Activated CD4-positive, alpha-beta T cell treated with anti-CD3 and anti-CD28 coated beads for 4 hours (primary cell): ENCODE results near the gene MRPL10.

Experiments used
- DNase-seq, 2 donors: peaks; one replicate each; pipeline ENCODE4 v3.0.0-alpha.2; 2020

The MRPL10 gene

DNA sequence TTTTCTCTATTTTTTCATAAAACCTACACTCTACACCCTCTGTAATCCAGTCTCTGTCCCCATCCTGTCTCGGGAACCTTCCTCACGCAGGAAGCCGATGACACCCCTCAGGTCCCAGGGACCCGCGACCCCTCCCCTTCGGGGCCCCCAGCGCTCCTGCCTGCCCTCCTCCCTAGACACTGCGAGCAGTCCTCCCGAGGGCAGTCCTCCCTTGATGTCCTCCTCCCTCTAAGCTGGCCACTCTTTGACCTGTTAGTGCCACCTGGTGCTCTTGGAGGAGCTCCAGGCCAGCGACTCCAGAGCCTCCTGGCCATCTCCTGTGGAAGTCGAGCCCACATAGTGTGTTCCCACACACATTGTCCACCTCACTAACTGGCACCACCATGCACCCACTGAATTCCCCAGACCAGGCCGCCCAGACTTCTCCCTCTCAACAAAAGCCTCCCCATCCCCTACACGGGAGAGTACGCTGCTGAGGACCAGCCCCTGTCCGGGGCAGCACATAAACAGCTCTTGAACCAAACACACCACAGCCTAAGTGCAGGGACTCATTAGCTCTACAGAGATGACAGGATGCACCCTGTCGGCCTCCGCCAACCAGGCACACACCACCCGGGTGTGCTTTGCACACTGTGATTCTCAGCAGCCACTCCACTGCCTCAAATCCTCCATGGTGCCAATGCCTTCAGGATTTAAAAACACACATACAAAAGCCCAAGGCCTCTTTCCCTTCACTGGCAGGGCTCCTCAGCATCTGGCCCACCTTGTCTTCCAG, 19.0 kb downstream of the MRPL10 start:
- DNase-seq, result no peak

DNA sequence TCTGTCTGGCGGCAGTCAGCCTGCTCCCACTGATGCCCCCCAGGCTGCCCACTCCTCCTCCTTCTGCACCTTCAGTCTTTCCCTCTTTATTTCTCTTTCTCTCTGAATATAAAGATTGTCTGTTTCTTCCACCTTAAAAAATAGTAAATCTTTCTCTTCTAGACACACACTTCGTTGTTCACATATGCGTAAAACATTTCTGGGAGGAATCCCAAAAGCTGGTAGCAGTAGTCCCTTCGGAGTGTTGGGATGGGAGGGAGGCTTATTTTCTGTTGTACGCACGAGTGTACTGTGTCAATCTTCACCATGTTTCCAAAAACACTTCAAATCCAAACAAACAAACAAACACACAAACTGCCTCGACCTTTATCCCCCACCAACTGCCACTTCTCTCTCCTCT, 19.6 kb downstream of the MRPL10 start:
- DNase-seq, result no peak

DNA sequence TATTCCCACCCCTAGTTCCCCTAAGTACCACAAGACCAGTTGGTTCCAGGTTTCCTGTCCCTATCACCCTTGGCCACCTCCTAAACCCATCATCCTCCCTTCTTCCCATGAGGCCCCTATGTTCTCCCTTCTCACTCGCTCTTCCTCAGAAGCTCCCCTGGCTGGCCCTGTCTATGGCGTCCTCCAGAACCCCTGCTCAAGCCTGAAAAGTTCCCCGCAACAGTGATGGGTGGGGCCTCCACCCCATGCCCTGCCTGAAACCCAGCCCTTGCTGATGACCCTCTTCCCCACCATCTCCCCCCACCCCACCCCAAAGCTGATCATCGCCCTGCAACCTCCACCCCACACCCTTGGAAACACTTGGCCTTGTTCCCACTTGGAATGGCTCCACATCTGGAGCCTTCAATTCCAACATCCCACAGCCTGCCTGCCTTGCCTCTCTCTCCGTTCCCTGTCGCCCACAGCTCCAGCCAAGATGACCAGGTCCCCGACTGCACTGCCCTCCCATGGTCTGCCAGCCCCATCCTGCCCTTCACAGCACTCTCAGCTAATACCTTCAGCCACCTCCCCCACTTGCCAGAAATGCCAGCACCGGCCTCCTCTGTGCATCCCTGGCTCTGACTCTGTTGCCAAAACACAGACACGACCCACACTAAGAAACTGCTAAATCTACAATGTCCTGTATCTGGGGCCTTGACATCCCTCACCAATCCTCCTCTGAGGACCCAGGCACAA, 20.3 kb downstream of the MRPL10 start:
- DNase-seq, result no peak

DNA sequence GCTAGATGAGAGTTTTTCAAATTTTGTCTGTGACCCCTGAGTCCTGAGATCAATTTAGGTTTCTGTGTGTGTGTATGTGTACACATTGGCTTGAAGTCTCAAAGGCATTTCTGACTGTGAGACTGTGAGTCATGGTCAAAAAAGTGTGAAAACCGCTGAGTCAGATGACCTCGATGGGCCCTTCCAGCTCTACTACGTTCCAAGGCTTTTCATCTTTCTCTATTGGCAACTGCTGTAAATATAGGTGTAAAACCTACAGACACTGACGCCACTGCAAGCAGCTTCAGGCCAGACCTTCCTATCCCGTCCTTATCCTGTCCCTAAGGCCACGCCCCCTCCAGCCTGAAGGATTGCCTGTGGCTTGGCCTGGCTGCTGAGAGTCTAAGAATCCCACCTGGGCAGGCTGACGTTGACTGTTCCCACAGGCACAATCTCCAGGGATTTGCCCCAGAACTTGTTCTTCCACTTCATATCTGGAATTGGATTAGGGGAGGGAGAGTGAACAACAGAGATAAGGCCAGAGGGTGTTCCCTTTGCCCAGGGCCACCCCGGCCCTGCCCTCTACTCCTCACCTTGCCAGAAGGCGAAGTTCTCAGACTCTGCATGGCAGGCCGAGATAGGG, 21.0 kb downstream of the MRPL10 start:
- DNase-seq, result no peak

DNA sequence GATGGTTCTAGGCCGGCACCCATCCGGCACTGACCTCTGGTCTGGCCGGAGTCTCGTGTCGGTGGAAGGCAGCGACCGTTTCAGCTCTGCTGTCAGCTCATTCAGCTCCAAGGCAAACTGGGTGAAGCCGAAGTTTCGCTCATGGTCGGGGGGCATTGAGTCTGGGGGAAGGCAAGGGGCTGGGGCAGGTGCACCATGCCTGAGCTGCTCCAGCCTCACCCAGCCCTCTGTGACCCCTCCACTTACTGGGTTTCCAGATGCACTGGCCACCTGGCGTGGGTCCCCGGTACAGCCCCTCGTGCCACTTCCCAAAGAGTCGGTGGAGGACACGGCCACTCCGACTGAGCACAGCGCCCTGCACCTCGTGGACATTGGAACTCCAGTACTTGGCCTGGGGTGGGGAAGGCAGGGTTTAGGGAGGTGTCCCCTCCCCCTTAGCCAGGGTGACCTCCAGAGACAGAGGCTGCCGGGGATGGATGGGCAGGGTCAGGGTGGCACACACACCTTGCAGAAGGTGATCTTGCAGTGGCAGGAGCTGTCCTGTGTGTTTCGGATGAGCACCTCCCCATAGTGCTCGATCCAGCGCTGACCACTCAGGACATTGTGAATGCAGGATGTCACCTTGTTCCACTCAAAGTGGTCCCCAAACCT, 22.4 kb downstream of the MRPL10 start:
- DNase-seq, result no peak

DNA sequence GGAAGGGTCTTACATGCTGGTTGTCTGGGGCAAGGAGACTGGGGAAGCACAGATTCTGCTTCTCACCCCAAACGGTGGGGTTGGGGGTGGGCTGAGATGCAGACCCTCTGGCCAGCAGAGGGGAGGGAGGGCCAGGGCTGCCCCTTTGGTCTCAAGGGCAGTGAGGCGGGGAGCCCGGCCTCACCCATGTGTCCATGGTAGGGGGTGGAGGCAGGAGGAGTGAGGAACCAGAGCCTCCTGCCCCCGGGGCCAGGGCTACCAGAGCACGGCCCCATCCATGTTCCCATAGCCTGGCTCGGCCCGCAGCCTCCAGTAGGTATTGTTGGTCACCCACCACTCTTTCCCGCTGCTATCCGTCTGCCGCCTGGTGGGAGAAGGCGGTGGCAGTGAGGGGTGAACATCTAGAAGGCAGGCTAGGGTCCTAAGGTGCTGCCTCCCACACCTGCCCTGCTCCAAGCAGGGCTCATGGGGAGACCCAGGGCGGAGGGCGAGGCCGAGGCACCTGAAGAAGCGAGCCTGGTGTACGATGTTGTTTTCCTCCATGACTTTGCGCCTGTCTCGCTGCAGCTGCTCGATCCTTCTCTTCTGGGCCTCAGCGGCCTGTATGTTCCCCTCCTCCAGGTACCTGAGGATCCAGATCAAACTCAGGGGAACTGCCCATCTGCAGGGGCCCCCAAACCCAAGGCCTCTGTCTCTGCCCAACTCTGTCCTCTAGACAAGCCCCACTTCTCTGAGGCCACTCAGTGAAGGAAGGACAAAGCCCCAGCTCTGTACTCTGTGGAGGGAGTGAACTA, 23.1 kb downstream of the MRPL10 start:
- no peak for DNase-seq

DNA sequence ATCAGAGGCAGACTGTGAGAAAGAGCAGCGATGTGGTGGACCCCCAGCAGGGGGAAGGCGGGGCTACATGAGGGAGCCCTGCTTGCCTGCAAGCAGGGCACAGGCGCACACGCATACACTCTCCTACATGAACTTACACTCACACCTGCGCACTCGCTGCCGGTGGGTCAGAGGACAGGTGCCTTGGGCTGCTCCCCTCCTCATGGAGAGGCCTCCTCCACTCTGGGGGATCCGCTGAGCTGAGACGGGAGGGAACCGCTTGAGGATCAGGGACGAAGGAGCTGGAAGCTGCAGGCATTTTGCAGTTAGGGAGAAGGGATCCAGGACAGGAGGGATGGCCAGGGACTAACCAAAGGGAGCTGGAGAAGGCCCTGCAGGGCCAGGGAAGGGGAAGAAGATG, 23.9 kb downstream of the MRPL10 start:
- DNase-seq, result no peak

DNA sequence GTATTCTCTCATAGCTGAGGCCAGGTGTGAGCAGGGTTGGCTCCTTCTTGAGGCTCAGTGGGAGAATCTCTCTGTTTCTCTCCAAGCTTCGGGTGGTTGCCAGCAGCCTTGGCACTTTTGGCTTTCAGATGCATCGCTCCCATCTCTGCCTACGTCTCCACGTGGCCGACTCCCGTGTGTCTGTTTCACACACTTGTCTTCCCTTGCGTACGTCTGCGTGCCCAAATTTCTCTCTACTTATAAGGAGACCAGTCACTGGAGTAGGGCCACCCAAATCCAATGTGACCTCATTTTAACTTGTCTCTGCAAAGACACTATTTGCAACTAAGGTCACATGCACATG, 24.5 kb downstream of the MRPL10 start:
- DNase-seq, result no peak

DNA sequence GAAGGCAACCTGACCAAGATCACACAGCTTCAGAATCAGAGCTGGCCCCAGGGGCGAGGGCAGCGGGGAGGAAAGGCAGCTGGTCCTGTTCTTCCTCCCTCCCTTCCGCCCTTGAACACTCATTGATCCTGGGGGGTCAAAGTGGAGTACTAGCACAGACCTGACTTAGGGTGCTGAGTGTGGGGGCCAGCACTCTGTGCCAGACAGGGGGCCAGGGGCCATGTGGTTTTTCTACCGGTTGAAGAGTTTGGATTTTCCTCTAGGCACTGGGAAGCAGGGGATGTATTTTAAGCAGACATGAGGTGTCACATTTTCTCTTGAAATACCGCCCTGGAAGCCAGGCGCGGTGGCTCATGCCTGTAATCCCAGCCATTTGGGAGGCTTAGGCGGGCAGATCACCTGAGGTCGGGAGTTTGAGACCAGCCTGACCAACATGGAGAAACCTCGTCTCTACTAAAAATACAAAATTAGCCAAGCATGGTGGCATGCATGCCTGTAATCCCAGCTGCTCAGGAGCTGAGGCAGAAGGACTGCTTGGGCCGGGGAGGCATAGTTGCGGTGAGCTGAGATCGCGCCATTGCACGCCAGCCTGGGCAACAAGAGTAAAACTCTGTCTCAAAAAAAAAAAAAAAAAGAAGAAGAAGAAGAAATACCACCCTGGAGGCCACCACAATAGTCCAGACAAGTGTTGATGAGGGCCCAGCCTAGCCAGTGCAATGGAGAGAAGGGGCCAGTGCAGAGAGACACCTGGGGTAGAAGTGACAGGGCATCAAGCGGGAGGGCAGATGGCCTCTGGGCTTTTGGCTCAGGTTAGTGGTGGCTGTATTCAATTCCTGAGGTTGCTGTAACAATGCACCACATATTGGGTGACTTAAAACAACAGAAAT, 25.1 kb downstream of the MRPL10 start:
- DNase-seq, result no peak

DNA sequence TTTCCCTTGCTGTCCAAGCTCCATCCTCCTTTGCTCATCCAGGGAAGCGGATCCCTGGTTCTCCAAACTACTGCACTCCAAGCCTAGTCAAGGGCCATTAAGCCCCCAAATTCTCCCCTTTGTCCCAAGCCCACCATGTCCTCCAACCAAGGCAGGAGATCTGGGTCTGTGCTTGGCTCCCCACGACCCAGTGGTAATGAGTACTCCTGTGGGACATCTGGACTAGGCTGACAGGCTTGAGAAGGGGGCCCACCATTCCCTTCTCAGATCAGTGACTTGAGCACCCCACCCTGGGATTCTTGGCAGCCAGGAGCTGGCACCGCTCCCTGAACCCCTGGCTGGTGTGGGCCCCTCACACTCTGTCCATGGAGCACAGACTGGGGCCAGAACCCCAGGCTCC, 26.9 kb downstream of the MRPL10 start:
- DNase-seq, result no peak

DNA sequence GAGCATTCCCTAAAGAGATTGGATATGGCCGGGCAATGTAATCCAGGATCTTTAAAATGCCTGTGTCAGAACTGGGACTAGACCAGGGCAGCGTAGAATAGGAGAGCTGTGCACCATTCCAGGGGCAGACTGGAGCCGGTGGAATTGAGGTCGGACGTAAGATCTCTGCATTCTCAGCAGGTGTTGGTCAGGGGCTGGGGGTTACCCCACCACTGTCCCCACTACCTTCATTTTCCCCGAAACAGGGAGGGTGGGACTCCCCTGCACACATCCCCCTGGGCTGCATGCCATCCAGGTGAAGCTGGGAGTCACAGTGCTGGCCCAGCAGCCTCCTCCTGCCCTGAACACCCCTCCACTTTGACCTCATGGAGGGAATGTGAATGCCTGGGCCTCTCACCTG, 27.6 kb downstream of the MRPL10 start:
- no peak for DNase-seq

DNA sequence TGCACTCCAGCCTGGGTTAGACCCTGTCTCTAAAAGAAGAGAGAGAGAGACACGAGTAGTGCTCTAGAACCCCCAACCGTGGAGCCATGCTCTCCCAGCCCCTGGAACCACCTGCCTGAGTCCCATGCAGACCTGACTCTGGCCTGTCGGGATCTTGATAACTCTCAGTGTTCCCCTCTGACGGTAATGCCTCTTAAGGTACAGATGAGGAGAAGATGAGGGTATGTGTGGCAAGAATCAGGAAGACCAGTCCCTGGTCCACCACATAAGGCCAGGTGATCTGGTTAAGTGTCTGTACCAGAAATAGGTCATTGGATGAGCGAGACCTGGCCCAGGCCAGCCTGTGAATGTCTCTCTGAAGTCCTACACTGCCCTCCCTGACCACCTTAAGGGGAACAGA, 28.1 kb downstream of the MRPL10 start:
- DNase-seq, result no peak

DNA sequence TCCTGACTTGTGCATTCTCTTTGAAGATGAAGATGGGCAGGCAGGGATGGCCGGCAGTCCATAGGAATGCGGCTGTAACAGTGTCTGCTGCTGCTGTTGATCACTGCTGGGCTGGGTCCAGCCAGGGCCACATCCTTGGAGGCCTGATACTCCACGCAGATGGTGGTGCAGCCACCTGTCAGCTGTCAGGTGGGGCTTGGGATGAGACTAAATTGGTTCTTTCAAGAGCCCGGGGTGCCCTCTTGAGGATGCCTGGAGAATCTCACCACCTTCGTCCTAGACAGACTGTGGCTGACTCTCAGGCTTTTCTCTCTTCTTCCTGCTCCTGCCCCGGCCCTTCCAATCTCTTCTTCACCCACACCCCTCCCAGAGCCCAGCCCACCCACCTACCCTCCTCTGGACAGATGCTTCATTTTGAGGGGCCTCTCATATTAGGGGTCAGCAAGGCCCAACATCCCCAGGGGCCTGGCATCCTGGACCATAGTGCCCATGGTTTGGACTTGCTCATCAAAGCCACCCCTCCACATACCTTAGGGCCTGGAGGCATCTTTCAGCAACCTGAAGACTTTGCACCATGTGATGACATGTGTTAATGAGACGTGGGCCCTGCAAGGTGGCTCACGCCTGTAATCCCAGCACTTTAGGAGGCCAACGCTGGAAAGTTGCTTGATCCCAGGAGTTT, 28.9 kb downstream of the MRPL10 start:
- peak; percentile 68 to 70 for DNase-seq

DNA sequence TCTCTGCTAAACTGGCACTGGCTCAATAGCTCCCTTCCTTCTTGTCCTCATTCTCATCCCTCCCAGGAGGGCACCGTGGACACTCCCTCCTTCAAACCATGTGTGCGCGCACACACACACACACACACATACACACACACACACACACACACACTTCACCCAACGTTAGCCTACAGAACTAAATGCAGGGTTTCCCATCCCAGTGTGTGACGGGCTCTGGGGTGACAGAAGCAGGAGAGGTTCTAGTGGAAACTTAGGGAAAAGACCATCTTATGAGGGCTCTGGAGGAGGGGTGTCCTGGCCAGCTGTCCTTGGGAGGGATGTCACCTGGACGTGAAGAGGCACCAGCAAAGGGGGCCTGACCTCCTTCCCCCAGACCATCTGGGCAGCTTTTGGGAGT, 29.4 kb downstream of the MRPL10 start:
- no peak for DNase-seq

DNA sequence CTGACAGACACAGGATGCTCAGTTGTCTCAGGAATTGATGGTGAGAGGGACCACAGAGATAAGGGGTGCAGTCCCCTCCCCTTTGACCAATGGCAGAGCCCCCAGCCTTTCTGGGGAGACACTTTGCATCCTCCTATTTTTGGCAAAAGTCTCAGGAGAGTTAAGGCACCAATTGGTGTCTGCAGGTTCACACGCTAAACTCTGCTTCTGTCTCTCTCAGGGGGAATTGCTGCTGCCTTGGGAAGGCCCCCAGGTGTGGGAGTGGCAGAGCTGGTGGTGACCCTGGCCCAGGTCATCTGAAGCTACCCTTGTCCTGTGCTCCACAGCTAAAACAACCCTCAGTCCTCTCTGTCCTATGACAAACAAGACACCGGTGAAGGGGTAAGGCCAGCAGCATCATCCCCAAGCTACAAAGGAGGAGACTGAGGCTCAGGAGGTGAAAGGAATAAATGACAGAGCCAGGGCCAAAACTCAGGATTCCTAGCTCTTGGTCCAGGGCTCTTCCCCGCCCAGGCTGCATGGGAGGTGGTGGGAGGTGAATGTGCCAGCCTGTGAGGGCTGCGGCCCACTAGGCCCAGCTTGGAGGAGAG, 30.1 kb downstream of the MRPL10 start:
- DNase-seq, result no peak

DNA sequence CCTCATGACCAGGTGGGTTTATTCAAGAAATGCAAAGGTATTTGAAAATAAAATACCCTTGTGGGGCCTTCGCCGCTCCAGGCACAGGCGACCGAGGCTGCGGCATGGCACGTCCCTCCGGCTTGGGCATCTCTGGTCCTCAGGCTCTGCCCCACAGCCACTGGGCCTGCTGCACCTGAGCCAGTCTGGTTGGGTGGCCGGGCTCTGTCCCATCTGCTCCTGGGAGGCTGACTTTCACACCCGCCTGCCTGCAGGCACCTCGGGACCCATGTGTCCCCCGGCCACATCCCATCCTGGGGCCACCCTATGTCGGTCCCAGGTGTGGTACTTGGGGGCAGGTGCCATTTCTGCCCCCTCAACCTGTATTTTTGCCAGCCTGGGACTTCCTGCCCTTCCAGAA, 30.7 kb downstream of the MRPL10 start:
- no peak for DNase-seq

DNA sequence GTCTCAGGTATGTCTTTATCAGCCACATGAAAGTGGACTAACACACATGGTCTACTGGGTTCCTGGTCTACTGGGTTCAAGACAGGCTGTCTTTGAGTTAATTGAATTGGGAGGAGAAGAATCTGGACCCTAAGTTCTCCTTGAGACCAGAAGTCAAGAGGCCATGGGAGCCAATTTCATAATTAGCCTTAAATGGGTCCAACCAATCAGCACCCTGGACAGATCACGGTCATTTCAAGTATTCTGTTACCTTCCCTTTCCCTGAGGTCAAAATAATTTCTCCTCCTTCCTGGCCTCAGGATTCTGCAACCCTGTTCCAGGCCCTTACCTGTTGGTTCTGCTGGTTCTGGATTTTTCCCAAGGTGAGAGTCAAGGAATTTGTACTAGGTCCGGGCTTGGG, 33.5 kb downstream of the MRPL10 start:
- DNase-seq, result no peak

DNA sequence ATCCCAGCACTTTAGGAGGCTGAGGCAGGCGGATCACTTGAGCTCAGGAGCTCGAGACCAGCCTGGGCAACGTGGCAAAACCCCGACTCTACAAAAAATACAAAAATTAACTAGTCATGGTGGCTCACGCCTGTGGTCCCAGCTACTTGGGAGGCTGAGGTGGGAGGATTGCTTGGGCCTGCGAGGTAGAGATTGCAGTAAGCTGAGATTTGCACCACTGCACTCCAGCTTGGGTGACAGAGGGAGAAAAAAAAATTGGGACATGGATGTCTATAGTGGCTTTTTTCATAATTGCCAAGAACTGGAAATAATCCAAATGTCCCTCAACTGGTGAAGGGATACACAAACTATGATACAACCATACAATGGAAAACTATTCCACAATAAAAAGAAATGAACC, 38.4 kb downstream of the MRPL10 start:
- no peak for DNase-seq

DNA sequence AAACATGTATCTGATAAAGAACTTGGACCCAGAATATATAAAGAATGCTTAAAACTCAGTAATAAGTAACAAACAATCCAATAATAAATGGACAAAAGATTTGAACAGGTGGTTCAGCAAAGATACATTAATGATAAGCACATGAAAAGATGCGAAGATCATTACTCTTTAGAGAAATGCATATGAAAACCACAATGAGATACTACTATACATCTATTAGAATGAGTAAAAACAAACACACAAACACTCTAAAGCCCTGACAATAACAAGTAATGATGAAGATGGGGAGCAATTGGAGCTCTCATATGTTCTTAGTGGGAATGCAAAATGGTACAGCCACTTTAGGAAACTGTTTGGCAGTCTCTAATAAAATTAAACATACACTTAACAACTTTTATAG, 38.9 kb downstream of the MRPL10 start:
- DNase-seq, result no peak

DNA sequence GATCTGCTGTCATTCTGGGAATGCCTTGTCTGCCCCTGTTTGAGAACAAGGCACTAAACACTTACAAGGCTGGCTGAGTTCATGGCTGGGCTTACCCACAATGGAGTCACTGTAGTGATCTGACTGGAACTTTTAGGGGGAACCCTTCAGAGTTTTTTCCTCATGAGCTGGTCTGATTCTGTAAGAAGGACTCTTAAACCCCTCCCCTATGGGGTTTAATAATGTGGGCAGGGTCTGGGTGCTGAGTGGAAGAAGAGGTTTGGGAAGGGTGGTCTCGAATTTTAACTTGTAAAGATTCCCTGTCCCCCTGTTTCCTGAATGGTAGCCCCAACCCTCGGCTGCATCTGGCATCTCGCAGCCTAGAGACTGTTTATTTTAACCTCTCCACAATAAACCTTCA, 40.3 kb downstream of the MRPL10 start:
- DNase-seq, result no peak
